NOMO-1 treated with dmso at 0.1 percent for 144 hours (cell line): ENCODE results near the gene AIFM3.
"Not testable (repeated sequence)": the region's sequence is repeated elsewhere in the genome, so short reads cannot be mapped to it uniquely, and the experiment has no call there.

Experiments used
- DNase-seq: peaks from one replicate; lab custom pipeline; 2025; ENCODE audit not compliant: unreplicated experiment; lab: John Stamatoyannopoulos, UW

AIFM3 gene

DNA sequence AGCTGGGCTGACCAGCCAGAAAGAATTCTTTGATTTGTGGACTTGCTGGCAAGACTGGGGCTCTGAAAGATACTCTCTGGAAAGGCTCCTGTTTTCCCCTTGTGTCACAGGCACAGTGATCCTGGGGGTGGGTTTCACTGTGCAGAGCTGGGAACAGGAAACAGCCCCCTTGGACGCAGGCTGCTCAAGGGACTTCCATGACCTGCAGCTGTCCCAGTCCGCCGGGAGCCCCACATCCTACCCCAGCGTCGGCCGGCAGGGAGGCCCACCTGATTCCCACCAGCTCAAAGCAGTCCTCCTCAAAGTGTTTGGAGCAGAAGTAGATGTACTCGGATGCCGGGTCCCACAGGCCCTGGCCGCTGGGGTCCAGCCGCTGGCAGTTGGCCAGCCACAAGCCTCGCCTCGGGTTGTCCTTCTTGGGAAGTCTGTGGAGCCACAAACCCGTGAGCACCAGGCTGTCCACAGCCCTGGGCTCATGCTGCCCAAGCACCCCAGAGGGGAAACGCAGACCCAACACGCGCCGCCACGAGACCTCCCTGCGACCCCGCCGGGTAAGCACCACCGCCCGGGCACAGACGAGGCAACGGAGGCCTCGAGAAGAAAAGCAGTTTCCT is 34.0 kb downstream of the AIFM3 start:
- no peak for DNase-seq

DNA sequence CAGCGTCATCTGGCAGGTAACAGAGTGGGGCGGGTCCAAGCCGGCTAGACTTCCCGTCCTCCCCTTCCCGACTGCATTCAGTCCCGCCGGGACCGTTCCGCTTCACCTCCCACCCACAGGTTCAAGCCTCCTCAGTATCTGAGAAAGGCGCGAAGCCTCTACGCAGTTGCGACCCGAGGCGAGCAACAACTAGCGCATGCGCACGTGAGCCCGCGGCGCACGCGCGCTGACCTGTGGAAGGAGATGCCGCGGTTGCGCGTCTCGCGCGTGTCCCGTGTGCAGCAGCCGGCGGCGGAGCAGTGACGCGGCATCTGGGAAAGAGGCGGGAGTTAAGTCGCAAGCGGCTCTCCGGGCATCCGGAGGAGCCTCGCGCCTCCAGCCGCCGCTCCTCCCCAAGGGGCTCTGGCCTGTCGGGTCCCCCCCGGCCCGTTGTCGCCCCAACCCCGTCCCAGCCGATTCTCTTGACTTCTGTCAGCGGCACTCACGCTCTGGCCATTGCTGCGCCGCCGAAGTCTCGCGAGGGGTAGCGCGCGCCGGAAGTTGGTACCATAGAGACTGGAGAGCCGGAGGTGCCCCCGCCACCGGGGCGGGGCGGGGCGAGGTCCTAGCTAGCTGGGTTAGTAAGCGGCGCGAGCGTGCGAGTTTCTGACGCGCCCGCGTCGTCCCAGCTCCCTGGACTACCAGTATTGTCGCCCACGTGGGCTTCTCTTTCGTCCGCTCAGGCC is 34.7 kb downstream of the AIFM3 start, which contains the start of gene THAP7:
Gene THAP7 (minus strand): TSS at position 518 of the 725 bp plus-strand sequence. CDS start 207 bp downstream, at position 311.
- peak; percentile 98 for DNase-seq

DNA sequence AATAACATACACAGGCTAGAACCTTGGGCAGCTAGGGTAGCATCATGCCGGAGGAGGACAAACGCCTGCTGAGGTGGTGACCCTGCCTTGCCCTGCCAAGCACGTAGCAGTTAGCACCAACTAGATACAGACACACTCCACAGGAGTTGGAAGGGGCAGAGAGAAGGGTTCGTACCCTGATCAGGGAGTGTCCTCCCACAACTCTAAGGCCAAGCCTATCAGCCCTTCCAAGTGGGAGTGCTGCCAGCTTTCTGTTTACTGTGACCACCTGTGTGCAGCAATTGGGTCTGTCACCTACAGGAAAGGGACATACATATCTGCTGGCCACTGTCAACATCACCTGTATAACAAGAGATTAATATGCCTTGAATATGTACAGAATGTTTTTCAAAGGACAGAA is 36.7 kb downstream of the AIFM3 start:
- DNase-seq, result no peak

DNA sequence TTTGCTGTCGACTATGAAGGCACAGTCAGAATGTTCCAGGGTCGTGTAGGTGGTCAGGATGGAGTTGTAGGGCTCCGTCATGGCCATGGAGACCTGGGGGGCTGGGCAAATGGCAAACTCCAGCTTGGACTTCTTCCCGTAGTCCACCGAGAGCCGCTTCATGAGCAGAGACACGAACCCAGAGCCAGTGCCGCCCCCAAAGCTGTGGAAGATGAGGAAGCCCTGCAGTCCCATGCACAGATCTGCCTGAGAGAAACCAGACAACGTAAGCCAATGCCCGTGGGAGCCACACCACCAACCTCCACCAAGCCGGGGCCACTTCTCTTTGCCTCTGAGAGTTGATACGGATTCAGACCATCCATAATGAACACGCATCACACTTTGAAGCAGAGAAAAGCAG is 42.2 kb downstream of the AIFM3 start:
- not testable (repeated sequence) for DNase-seq

DNA sequence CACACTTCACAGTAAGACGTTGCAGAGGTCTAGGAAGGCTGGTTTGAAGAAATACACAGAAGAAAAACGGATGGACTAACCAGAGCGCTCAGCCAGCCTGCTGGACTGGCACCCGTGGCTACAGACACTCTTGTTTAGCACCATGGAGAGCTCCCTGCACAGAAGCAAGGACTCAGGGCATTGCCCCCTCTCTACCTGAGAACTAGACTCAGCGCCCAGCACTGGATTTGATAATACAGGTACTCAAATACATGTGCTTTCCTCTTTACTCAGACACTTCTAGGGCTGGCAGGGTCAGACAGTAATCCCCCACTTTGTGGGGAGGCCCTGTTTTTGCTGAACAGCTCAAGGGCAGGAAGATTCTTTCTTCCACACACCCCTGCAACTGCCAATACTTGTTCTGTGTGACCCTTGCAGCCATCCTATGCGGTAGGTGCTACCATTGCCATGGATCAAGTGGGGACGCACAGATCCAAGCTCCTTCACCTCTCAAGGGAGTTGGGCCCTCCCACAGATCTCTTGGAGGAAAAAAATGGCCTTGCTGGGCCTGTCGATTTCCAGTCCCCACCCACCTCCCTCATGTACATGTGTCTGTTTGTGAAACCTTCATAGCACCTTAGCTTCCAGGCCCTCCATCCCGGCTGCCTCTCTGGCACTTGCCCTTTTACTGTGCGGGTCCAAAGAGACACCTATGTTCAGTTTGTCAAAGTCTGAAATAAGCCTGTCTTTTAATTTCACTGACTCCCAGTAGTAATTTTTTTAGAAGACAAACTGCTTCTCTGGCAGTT is 42.8 kb downstream of the AIFM3 start:
- no peak for DNase-seq

DNA sequence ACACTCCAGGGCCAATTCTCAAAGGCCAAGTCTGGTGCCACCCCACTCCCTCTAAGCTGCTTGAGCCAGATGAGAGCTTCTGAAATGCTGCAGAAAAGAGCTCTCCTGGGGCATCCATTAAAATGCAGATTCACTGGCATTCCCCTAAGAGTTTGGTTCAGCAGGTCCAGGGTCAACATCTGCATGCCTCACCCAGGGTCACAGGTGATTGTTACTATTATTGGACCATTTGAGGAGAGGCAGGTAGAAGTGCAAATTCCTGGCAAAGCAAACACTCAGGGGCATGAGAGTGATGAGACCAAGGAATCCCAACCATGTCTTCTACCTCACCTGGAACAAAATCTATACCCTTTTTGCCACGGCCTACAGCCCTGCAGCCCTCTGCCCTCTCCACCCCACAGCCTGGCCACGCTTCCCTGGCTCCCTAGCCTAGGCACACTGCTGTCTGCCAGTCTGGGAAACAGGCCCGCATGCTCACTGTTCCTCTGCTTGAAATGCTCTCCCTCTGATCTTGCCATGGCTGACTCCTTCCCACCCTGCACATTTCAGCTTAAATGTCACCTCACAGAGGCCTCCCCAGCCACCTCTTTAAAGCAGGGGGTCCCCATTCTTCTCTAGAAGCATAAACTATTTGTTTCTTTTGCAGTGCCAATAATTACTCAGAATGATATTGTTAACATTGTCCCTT is 43.5 kb downstream of the AIFM3 start:
- no peak for DNase-seq

DNA sequence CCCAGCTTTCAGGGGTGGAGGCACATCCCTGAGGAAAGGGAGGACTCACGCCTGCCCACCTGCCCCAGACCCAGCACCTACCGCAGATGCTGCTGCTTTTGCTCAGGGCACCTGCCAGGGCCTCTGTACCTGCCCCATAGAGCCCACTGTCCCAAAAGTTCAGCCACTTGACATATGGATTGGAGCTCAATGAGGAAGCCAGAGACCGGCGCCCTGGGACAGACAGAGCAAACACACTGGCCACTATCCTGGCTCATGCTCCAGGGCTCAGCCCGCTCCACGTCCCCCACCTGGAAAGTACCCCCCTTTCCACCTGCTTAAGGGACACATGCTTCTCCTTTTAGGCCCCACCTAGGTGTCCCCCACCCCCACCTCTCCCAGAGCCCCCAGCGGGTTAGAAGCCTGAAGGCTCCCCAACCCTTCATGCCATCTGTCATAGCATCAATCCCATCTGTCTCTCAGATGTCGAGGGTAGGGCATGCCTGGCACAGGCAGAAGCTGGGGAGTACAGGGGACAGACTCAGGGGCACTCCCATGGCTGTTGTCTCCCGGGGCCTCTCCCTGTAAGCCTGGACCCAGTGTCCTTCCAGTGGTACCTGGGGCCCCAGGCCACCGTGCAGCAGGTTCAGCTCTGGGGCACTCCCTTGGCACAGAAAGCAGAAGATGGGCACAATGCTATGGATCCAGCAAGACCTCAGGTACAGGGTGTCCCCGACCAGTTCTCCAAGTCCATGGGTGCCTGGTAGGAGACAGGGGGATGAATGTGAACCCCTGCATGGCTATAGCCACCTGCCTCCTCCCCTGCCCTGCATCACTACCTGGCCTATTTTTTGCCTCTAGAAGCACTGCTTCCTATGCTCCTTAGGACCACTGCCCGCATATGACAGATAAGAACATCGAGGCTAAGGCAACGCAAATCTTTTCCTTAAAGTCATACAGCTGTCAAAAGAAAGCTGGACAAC is 45.7 kb downstream of the AIFM3 start:
- DNase-seq, result no peak

DNA sequence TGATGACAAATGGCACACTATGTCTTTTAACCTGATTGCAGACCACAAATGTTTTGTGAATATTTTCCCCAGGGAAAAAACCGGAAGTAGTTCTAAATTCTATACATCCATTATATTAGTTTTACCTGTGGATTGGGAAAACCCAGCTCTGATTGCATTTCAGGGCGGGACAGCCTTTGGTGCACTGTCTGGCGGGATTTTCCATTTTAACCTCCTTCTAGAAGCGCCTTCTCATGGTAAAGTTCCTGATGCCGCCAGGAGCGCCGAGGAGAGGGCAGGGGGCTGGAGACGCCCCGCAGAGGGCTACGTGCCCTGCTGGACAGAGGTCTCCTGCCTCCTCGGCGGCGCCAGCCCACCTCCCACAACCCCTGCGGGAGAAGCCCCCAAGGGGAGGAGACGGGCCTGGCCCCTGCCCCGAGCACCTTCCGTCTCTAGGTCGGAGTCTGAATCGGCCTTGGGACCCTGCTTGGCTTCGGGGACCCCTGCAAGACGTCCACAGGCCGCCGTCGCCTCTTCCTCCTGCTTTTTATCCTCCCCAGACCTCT is 46.7 kb downstream of the AIFM3 start:
- DNase-seq, result no peak

DNA sequence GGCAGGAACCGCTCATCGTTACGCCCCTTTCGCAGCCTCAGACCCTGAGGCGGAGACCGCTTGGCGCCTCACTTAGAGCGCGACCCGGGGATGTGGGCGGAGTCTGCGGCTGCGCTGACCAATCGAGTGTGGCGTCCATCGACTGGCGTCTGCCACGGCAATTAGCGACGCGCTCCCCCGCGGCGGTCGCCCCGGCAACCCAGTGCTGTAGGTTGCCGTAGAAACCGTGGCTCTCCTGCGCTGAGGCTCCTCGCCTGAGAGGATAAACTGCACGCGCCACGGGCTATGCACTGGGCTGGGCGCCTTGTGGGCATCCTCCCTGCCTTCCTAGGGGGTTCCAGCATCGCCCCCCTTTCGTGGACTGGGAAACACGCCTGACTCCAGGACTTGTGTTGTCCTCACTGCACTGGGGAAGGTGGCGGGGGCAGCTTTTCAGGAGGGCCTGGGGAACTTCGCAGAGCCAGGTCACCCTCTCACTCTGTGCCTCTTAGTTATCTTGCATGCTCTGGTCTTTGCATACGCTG is 47.2 kb downstream of the AIFM3 start:
- peak; percentile 89 for DNase-seq

DNA sequence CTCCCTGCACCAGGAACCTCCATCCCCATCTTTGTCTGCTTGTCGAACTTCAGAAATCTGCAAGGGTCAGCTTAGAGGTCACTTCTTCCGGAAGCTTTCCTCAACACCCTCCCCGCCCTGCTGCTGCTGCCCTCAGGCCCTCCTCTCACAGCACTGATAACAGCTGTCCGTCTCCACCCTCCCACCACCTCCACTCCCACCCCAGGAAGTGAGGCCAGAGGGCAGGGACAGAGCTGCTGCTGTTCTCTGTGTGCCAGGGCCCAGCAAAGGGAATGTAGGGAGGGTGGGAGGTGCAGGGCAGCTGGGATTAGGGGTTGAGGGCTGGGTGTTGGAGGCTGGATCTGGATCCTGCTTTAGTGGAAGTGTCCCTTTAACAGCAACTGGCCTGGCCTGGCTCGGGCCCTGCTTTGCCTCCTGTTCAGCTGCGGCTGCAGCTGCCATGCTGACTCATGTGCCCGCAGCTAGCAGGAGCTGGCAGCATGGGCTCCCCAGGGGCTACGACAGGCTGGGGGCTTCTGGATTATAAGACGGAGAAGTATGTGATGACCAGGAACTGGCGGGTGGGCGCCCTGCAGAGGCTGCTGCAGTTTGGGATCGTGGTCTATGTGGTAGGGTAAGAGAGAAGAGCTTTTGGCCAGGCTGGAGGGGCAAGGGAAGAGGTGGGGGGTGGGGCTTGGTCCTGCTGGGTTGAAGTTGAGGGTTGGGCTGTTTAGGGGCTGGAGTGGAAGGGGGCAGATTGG is 47.8 kb downstream of the AIFM3 start, which contains the start of gene P2RX6:
Gene P2RX6 (plus strand): TSS at position 440 of the 740 bp plus-strand sequence. CDS start 10 bp downstream, at position 450.
- DNase-seq, result no peak

DNA sequence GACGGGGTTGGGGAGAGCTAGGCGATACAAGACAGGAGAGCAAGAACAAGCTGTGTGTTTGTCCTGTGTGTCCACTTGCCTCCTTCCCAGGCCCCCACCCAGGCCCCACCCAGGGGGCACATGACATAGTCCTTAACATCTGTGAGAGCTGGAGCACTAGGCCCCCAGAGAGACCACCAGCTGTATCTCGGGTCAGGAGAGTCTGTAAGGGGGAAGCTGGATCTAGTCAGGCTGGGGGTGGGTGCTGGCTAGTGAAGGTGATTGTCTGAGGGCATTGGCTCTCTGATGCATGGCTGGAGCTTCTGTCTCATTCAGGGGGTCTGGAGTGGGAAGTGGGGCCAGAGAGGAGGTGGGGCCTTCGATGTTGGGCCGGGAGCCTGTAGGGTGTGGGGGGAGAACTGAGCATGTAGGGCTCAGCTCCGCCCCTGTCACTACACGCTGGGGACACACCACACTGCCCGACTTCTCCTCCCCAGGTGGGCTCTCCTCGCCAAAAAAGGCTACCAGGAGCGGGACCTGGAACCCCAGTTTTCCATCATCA is 48.5 kb downstream of the AIFM3 start:
- DNase-seq, result no peak

DNA sequence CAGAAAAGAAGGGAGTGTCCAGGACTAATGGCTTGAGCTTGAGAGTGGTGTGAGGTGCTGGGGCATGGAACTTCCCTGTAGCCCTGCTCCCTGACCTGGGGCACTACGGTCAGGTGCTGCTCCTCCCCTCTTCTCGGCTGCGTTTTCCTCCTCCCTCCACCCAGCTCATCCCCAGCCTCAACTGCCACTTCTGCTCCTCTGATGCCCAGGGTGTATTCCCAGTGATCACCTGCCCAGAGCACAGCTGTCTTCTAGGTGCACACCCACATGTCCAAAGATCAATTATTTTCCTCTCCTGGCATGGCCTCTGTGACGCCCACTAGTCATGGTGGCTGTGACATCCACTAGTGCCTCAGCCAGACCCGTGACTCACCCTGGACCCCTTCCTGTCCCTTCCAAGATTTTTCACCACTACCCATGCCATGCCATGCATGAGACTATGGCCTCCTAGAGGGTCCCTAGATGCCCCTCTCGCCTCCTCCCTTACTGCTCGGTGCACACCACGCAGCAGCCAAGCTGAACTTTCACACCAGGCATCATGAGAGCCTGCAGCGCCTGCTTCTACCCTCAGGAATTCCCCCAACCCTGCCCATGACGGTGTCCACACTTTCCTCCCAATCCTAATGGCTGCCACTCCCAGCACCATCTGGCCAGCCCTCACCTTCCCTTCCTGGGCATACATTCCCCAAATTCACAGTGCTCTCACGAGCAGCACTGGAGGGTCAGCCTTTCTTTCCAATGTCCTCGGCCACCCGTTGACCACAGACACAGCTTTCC is 49.8 kb downstream of the AIFM3 start:
- no peak for DNase-seq

DNA sequence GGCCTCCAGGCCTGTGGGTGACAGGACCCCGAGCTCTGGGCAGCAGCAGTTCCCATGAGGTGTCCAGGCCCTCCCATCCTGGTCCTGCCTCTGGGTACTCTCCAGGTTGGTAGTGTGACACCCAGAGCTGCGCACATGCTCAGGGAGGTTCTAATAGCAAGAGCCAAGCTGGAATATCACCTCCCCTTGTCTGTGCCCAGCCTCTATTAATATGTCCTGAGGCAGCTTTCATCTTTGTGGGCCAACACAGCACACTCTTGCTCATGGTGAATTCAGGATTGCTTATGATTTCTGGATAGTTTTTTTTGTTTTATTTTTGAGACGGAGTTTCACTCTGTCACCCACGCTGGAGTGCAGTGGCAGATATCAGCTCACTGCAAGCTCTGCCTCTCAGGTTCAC is 51.3 kb downstream of the AIFM3 start:
- no peak for DNase-seq

DNA sequence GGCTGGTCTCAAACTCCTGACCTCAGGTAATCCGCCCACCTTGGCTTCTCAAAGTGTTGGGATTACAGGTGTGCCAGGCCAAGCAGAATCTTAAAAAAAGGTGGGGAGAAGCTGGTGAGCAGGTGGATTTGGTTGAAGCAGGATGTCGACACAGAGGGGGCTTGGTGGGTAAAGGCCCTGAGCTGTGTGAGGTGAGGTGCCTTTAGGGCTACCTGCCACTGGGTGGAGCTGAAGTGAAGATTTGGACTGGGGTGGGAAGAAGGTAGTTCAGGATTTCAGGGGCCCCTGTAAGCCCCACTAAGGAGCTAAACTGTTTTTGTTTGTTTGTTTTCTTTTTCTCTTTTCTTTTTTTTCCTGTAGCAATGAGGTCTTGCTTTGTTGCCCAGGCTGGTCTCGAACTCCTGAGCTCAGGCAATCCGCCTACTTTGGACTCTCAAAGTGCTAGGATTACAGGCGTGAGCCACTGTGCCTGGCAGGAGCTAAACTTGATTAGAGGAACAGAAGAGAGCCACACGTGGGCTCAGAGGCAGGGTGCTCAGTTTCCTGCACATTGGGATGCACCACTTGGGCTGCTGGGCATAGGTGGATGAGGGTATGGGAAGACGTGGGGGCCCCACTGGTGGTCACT is 53.9 kb downstream of the AIFM3 start:
- peak; percentile 3 for DNase-seq

DNA sequence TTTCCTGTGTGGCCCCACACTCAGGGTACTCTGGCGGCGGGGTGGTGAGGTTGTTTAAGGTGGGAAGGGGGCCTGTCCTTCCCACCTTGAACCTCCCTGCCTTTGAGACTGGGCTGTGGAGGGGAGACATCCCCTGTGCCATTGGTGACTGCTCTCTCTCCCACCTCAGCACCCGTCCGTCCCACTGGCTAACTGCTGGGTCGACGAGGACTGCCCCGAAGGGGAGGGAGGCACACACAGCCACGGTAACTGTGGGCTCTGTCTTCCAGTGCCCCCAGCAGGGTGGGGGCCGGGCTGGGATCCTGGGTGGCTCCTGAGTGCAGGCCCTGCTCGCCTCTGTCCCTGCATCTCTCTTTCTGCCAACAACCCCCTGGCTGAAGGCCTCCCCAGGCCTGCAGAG is 55.5 kb downstream of the AIFM3 start:
- no peak for DNase-seq

DNA sequence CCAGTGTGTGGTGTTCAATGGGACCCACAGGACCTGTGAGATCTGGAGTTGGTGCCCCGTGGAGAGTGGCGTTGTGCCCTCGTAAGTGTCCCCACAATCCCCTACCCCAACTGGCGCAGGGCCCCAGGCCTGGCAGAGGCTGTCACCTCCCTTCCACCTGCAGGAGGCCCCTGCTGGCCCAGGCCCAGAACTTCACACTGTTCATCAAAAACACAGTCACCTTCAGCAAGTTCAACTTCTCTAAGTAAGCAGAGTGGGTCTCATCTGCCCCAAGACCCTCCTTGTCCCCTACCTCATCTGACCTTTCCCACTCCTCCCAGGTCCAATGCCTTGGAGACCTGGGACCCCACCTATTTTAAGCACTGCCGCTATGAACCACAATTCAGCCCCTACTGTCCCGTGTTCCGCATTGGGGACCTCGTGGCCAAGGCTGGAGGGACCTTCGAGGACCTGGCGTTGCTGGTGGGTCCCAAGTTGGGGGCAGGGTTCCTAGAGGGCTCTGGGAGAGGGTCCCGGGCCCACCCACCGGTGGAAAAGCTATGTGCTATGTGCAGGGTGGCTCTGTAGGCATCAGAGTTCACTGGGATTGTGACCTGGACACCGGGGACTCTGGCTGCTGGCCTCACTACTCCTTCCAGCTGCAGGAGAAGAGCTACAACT is 56.0 kb downstream of the AIFM3 start:
- no peak for DNase-seq

DNA sequence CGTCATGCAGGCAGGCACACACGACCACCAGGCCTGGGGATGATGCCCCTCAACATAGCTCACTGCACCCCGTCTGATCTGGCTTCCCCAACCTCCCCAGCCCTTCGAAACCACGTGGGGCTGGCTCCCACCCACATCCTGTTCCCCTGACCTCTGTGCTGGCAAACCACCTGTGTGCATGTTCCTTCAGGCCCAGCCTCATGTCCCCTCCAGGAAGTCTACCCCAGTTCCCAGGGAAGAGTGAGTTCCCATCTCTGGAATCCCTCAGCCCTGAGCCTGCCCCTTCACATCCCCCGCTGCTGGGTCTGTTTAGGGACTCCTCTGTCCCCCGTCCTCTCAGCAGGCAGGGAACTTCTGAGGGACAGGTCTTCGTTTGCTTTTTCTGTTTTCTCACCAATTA is 58.2 kb downstream of the AIFM3 start:
- DNase-seq, result no peak
